Dedifferentiated amniotic fluid mesenchymal stem cell (primary cell): Measurements from ENCODE around the gene IGF2R.
"Not testable (repeated sequence)": the region's sequence is repeated elsewhere in the genome, so short reads cannot be mapped to it uniquely, and the experiment has no call there.

Experiments
- DNase-seq: peaks from one replicate; pipeline ENCODE4 v3.0.0-alpha.2; 2016; ENCODE audit errors: extremely low spot score

IGF2R gene

GRCh38 chr6:159968295-159969203, at the start of gene IGF2R:
Gene IGF2R, plus strand, starts transcription at chr6:159969082. Its CDS starts 165 bp downstream, at chr6:159969247.
- peak; percentile 81 for DNase-seq

- no peak for DNase-seq
Observed at GRCh38 chr6:159919800-159920199, 49.1 kb upstream of the IGF2R start.

- not testable (repeated sequence) for DNase-seq
Observed at GRCh38 chr6:159924150-159924549, 44.7 kb upstream of the IGF2R start.

- DNase-seq: no peak
Observed at GRCh38 chr6:159926542-159927203, 42.2 kb upstream of the IGF2R start.

- DNase-seq: no peak
Observed at GRCh38 chr6:159929819-159930218, 39.1 kb upstream of the IGF2R start.

GRCh38 chr6:159931112-159931511, 37.8 kb upstream of the IGF2R start:
- no peak for DNase-seq

GRCh38 chr6:159931846-159932245, 37.0 kb upstream of the IGF2R start:
- no peak for DNase-seq

GRCh38 chr6:159933077-159933476, 35.8 kb upstream of the IGF2R start:
- no peak for DNase-seq

GRCh38 chr6:159934181-159934580, 34.7 kb upstream of the IGF2R start:
- no peak for DNase-seq

GRCh38 chr6:159935065-159935464, 33.8 kb upstream of the IGF2R start:
- peak; percentile 19 for DNase-seq

- DNase-seq: no peak
Observed at GRCh38 chr6:159935633-159936032, 33.2 kb upstream of the IGF2R start.

GRCh38 chr6:159939591-159940016, 29.3 kb upstream of the IGF2R start:
- DNase-seq: no peak

GRCh38 chr6:159941286-159942113, 27.4 kb upstream of the IGF2R start:
- peak; percentile 66 for DNase-seq

- DNase-seq: peak; percentile 66
Observed at GRCh38 chr6:159943101-159943632, 25.7 kb upstream of the IGF2R start.

GRCh38 chr6:159943968-159944598, 24.8 kb upstream of the IGF2R start:
- no peak for DNase-seq

- no peak for DNase-seq
Observed at GRCh38 chr6:159945801-159946392, 23.0 kb upstream of the IGF2R start.

- no peak for DNase-seq
Observed at GRCh38 chr6:159946912-159947311, 22.0 kb upstream of the IGF2R start.

- DNase-seq: no peak
Observed at GRCh38 chr6:159948199-159948598, 20.7 kb upstream of the IGF2R start.

GRCh38 chr6:159951772-159952171, 17.1 kb upstream of the IGF2R start:
- DNase-seq: no peak

- no peak for DNase-seq
Observed at GRCh38 chr6:159952289-159953005, 16.4 kb upstream of the IGF2R start.
